Measurements from ENCODE around the gene PDE4D. TPM values are rescaled to one million over a fixed set of nuclear protein-coding genes. Genes with fewer than 3 reads are reported as not detected.

Gene PDE4D
- total RNA-seq, 1 donor from 2014 or later, result 44.8 TPM

- no peaks in the 10 kb centered on the region for H3K27me3 ChIP-seq
- H3K4me1 ChIP-seq, result peaks cover 0 to 15% of the 10 kb centered on the region in 2 donors
- H3K9me3 ChIP-seq, result no peaks in the 10 kb centered on the region
- TF ChIP-seq, protein P1, sequence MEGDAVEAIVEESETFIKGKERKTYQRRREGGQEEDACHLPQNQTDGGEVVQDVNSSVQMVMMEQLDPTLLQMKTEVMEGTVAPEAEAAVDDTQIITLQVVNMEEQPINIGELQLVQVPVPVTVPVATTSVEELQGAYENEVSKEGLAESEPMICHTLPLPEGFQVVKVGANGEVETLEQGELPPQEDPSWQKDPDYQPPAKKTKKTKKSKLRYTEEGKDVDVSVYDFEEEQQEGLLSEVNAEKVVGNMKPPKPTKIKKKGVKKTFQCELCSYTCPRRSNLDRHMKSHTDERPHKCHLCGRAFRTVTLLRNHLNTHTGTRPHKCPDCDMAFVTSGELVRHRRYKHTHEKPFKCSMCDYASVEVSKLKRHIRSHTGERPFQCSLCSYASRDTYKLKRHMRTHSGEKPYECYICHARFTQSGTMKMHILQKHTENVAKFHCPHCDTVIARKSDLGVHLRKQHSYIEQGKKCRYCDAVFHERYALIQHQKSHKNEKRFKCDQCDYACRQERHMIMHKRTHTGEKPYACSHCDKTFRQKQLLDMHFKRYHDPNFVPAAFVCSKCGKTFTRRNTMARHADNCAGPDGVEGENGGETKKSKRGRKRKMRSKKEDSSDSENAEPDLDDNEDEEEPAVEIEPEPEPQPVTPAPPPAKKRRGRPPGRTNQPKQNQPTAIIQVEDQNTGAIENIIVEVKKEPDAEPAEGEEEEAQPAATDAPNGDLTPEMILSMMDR (IDR thresholded peaks at IDR 0.05), result no peak
- no peaks in the 10 kb centered on the region for H3K36me3 ChIP-seq
- no peak overlapping the region for H3K4me3 ChIP-seq
- intact Hi-C loops (cut with DNase I), result loop anchor here (5.0 to 10.0 kb wide), 2 partner anchors 135 to 152 kb away; no protein-coding TSS in a partner anchor
- no peak for DNase-seq (ENCODE audit: low spot score in 2 of 2)
- H3K27ac ChIP-seq, result no peak overlapping the region
Measured at GRCh38 chr5:59037041-59037440, 856.5 kb downstream of the PDE4D start.

DNA sequence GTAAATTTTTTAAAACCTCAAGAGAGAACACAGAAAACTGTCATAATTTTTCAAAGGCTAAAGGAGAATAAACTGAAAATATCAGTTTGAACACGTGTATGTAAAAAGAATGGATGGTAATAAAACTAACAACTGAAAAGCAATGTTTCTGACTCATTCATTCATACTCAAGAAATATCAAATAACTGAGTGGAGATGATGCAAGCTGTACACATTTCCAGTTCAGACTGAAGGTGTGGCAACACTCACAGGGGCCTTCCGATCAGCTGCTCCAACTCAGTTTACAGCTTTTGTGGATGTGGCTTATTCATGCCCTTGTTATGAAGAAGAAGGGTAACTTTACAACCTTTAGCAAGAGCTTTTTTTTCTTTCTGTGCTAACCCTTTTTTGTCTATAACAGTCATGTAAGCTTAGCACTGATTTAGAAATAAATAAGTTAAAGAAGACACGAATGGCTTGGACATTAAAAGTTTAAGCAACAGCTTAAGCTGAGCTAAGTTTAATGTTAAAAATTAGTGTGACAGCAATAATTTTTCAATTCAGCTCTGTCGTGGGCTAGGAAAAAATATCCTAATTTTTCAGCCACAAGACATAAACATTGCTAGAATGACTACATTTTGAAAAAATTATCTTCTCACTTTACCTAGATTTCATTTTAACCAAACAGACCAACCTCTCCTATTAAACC is 857.1 kb downstream of the PDE4D start:
- Histone ChIP-seq H3K27ac (no peak overlapping the region), H3K36me3 (no peaks in the 10 kb centered on the region), H3K27me3 (no peaks in the 10 kb centered on the region), H3K9me3 (no peaks in the 10 kb centered on the region), H3K4me3 (no peak overlapping the region), H3K4me1 (peaks cover 0 to 15% of the 10 kb centered on the region in 2 donors)
- DNase-seq (ENCODE audit: low spot score in 2 of 2), result peak in 1 of 2 donors; percentile 69
- TF ChIP-seq, protein P1 (IDR thresholded peaks at IDR 0.05), result no peak
- intact Hi-C loops (cut with DNase I), result loop anchor here (5.0 to 10.0 kb wide), 2 partner anchors 136 to 152 kb away; no protein-coding TSS in a partner anchor

GRCh38 chr5:59035681-59036080 is 857.8 kb downstream of the PDE4D start:
- no peaks in the 10 kb centered on the region for H3K36me3 ChIP-seq
- peaks cover 0 to 15% of the 10 kb centered on the region in 2 donors for H3K4me1 ChIP-seq
- no peak overlapping the region for H3K4me3 ChIP-seq
- no peak for DNase-seq (ENCODE audit: low spot score in 2 of 2)
- H3K27ac ChIP-seq, result no peak overlapping the region
- intact Hi-C loops (cut with DNase I), result loop anchor here (5.0 to 10.0 kb wide), 2 partner anchors 137 to 151 kb away; no protein-coding TSS in a partner anchor
- H3K27me3 ChIP-seq, result no peaks in the 10 kb centered on the region
- TF ChIP-seq, protein P1 (IDR thresholded peaks at IDR 0.05), result no peak
- no peaks in the 10 kb centered on the region for H3K9me3 ChIP-seq

GRCh38 chr5:59034498-59035186 is 858.9 kb downstream of the PDE4D start:
- peaks cover 0 to 10% of the 10 kb centered on the region in 2 donors for H3K4me1 ChIP-seq
- no peak overlapping the region for H3K27ac ChIP-seq
- no peaks in the 10 kb centered on the region for H3K9me3 ChIP-seq
- no peak overlapping the region for H3K4me3 ChIP-seq
- H3K27me3 ChIP-seq, result no peaks in the 10 kb centered on the region
- TF ChIP-seq, protein P1 (IDR thresholded peaks at IDR 0.05), result peak in 2 of 3 experiments; percentile 21 to 52
- intact Hi-C loops (cut with DNase I), result loop anchor here (5.0 to 10.0 kb wide), 2 partner anchors 138 to 150 kb away; no protein-coding TSS in a partner anchor
- no peak for DNase-seq (ENCODE audit: low spot score in 2 of 2)
- no peaks in the 10 kb centered on the region for H3K36me3 ChIP-seq

DNA sequence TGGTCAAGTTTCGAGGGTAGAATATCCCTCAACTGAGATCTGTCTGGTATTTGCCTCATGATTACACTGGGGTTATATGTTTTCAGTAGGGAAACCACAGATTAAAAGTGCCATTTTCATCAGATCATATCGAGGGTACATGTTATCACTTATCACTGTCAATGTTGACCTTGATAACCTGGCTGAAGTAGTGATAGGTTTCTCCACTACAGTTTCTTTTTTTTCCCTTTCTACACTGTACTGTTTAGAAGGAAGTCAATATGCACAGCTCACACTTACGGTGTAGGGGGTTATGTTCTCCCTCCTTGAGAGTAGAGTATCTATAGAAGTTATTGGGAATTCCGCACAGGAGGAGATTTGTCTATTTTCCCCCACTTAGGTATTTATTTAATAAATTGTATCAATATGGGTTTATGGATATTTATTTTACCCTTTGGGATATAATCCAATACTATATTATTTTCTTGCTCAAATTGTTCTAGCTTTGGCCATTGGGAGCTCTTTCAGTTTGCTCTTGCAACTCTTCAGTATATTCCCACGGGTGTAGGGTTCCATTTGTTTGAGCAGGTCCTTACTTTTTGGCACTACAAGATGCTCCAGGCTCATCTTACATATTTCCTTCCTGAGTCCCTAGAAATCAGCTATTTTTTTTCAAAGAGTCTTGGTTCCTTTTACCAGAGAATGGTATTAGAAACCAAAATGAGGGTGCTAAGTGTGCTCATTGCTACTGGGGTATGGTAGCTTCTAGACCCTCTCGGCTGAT is 866.2 kb downstream of the PDE4D start:
- Histone ChIP-seq H3K4me3 (no peak overlapping the region), H3K27me3 (no peaks in the 10 kb centered on the region), H3K4me1 (no peaks in the 10 kb centered on the region), H3K27ac (no peak overlapping the region), H3K9me3 (no peaks in the 10 kb centered on the region), H3K36me3 (no peaks in the 10 kb centered on the region)
- no peak for DNase-seq (ENCODE audit: low spot score in 2 of 2)
- TF ChIP-seq, protein P1 (IDR thresholded peaks at IDR 0.05), result no peak
- intact Hi-C loops (cut with DNase I), result no loop called here
